HG02588 (cell line): ENCODE measurements around the gene TRMT13.
"Not testable (repeated sequence)": the region's sequence is repeated elsewhere in the genome, so short reads cannot be mapped to it uniquely, and the experiment has no call there.

Source experiments
- ATAC-seq: cut with Tn5 transposase; IDR thresholded peaks from one replicate; pipeline ENCODE4 v1.9.1; 2021; ENCODE audit warnings: mild to moderate bottlenecking, moderate library complexity; ENCODE audit not compliant: unreplicated experiment

TRMT13 gene

GRCh38 chr1:100162881-100163280 lies 29.9 kb downstream of the TRMT13 start:
- no peak for ATAC-seq

- ATAC-seq = no peak
Observed at GRCh38 chr1:100164216-100164615, 31.3 kb downstream of the TRMT13 start.

- no peak for ATAC-seq
Observed at GRCh38 chr1:100164702-100165101, 31.7 kb downstream of the TRMT13 start.

GRCh38 chr1:100168051-100168450 lies 35.1 kb downstream of the TRMT13 start:
- ATAC-seq = no peak

- ATAC-seq = no peak
Observed at GRCh38 chr1:100177295-100178041, 44.5 kb downstream of the TRMT13 start.

GRCh38 chr1:100178091-100178490 lies 45.1 kb downstream of the TRMT13 start, which contains the start of gene LRRC39:
LRRC39 (minus strand) TSS chr1:100178256; CDS start chr1:100168516, 9,740 bp downstream.
- ATAC-seq = no peak

GRCh38 chr1:100183370-100183769 lies 50.4 kb downstream of the TRMT13 start:
- no peak for ATAC-seq

GRCh38 chr1:100184536-100184935 lies 51.6 kb downstream of the TRMT13 start:
- no peak for ATAC-seq

- no peak for ATAC-seq
Observed at GRCh38 chr1:100187912-100188311, 54.9 kb downstream of the TRMT13 start.

- ATAC-seq = no peak
Observed at GRCh38 chr1:100188617-100189016, 55.7 kb downstream of the TRMT13 start.

- ATAC-seq = no peak
Observed at GRCh38 chr1:100198596-100198995, 65.6 kb downstream of the TRMT13 start.

GRCh38 chr1:100200060-100200459 lies 67.1 kb downstream of the TRMT13 start:
- not testable (repeated sequence) for ATAC-seq
